NCI-H2171 (cell line): ENCODE measurements around the gene AGPAT1.
"Not testable (repeated sequence)": the region's sequence is repeated elsewhere in the genome, so short reads cannot be mapped to it uniquely, and the experiment has no call there.

Experiments used
- DNase-seq: peaks from one replicate; lab custom pipeline; 2025; lab: John Stamatoyannopoulos, UW

The AGPAT1 gene

DNA sequence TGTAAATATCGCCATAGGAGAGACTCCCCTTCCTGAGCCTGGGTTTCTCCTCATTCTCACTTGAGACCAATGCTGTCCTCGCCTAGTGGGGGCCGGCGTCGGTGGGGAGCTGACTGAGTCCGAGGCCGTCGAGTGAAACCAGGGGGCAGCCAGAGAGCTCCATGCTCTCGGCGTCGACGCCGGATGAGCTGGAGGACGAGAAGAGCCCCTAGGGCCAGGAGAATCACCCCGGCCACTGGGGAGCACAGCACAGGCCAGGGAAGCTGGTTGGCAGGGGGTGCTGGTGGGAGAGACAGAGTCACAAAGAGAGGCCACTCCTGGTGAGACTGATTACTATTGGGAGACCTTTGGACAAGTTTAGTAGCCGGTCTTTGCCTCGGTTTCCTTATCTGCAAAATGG is 23.0 kb upstream of the AGPAT1 start:
- DNase-seq: no peak

DNA sequence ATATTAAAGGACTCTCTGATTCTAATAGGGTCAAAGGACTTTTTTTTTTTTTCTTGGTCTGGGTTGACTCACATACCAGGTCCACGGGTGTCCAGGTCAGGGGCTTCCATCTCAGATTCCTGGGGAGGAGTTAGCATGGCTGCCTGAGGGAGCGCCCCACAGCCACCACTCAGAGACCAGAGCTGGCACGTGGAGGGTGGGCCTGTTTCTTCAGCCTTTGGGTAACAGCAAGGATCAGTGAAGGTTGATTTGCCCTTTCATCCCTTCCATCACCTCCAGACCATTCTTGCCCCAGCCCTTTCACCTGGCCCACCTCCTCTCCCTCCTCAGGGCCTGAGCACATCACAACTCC is 22.4 kb upstream of the AGPAT1 start:
- no peak for DNase-seq

DNA sequence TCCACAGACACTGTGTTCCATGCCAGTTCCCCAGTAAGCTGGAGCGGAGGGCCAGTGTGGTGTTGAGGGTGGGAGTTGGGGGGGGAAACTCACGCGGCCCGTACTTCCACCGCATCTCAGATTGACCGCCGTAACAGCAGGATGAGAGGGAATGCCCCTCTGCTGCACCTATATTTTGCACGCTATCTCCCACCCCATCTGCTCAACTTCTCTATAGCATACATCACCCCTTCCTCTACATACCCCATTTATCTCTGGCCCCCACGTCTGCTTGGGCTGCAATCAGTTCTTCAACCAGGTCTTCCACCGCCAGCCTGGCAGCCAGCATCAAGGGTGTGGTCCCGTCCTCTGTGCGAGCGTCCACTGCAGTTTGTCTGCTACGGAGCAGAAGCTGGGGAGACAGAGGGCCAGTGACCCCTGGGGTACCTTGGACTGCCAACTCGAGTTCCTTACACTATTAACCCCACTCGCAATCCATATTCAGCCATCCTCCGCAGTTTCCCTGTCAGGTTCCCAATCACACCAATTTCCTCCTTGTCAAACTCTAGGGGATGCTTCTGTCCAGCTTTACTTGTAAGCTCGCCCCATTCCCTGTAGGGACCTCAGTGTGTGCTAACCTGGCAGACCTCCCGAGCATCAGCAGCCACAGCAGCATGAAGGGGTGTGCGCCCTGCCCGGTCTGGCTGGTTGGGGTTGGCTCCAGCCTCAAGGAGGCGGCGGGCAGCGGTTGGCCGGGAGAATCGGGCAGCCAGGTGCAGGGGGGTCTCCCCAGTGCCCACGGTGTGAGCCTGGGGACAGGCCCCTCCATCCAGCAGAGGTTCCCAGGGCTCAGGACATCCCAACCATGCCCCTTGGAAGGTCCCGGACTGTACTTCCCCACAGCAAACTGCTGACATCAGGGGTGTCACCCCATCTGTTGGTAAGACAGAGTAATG is 21.1 kb upstream of the AGPAT1 start:
- DNase-seq: no peak

DNA sequence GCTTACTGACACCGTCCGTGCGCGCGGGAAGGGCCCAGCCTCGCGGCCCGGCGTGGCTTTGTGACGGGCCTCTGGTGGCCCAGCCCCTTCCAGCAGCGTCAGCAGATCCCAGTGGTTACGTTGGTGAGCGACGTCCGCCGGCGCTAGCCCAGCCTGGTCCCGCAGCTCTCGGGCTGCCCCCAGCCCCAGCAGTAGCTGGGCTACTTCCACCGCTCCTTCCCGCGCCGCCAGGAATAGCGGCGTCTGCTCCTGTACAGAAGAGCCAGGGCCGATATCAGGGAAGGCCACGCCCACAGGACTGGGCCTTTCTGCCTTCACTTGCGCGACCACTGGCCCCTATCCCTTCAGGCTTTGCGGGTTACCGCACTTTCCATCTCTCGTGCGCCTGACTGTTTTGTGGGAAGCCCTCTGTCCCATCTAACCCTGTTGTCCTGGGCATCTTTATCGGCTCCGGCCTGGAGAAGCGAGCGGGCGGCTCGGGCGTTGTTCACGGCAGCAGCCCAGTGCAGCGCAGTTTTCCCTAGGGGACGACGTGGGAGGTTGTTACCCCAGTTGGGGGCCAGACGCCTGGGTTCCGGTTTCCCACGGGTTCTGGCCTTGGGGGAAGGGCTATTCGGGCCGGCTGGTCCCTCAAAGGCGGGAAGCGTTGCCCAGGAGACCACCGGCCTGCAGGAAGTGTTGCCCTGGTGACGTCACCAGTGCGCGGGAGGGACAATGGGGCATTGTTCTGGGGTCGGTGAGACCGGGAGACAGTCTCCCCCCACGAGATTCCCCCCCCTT is 20.2 kb upstream of the AGPAT1 start:
- peak; percentile 80 for DNase-seq

DNA sequence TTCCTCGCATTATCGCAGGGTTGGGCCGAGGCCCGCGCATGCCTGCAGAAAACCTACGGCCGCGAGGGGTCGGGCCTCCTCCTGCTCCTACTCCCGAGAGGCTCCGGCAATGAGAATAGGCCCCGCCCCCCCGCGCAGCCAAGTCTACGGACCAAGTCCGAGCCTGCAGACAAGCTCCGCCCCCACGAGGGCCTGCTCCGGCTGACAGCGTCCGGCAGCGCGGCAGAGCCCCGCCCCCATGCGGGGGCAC is 19.7 kb upstream of the AGPAT1 start:
- DNase-seq: peak; percentile 98

DNA sequence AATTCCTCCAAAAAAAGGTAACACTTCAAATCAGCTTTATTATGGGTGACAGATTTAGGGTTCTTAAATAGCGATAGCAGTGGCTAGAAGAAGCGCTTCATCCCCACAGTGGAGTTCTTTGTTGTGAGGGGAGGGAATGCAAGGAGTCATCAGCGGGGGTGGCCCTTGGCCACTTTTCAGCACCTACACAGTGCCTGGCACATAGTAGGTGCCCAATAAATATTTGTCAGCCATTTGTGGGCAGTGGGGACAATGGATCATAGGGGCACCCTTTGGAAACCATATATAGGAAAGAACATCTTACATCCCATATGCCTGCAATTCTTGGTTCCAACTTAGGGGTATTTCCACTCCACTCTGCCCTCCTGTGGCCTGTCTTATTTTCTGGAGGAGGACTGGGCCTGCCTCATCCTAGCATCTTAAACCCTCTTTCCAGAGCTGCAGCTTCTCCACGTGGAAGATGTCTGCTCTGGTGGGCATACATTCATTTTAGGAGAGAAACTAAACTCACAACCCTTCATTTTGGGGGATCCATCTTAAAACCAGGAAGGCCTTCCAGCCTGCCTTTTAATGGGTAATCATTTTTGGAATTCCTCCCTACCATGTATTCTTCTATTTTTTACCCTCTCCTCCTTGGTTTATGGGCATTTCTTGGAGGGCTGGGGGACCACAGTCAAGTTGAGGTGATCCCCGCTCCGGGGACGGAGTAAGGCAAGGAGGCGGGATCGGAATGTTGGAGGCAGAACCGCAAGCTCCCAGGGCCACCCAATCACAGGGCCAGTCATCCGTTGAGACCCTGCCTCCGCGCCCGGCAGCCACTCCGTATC is 19.2 kb upstream of the AGPAT1 start:
- no peak for DNase-seq

DNA sequence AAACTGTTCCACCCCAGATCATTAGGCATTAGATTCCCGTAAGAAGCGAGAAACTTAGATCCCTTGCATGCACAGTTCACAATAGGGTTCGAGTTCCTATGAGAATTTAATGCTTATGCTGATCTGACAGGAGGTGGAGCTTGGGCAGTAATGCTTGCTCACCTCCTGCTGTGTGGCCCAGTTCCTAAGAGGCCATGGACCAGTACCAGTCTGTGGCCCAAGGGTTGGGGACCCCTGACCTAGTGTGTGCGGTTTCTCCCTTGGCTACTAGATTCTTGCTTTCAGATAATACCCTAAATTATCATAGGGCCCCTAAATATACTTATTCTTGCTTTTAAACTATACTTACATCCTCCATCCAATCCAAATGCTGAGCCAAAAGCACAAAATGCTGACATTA is 18.5 kb upstream of the AGPAT1 start:
- DNase-seq: no peak

DNA sequence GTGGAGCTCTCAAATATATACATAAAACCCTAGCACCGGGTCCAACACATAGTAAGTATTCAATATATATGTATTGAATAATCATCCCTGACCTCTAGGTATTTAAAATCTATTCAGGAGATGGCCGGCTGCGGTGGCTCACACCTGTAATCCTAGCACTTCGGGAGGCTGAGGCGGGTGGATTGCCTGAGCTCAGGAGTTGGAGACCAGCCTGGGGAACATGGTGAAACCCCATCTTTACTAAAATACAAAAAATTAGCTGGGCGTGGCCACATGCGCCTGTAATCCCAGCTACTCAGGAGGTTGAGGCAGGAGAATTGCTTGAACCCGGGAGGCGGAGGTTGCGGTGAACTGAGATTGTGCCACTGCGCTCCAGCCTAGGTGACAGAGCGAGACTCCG is 17.2 kb upstream of the AGPAT1 start:
- not testable (repeated sequence) for DNase-seq

DNA sequence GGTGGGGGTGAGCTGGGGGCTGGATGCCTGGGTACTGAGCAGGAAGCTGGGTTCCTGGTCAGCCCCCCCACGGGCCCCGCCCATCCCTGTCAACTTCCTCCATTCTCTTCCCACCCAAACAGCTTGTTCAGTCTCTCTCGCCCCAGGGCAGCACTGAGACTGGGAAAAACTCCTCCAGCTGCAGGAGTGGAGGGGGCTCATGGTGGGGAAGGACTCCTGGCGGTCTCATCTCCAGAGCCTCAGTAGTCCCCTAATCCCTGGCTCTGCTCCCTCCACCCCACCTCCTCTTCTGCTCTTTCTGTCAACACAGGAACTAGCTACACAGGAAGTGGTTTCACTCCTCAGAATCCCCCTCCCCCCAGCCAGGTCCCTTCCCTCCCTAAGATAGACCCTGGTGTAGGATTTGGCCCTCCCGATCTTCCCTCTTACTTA is 16.7 kb upstream of the AGPAT1 start, which contains the start of gene GPSM3:
GPSM3 (minus strand) TSS at position 36 of the 432 bp plus-strand sequence. CDS start 130 bp downstream, outside the sequence.
- no peak for DNase-seq

DNA sequence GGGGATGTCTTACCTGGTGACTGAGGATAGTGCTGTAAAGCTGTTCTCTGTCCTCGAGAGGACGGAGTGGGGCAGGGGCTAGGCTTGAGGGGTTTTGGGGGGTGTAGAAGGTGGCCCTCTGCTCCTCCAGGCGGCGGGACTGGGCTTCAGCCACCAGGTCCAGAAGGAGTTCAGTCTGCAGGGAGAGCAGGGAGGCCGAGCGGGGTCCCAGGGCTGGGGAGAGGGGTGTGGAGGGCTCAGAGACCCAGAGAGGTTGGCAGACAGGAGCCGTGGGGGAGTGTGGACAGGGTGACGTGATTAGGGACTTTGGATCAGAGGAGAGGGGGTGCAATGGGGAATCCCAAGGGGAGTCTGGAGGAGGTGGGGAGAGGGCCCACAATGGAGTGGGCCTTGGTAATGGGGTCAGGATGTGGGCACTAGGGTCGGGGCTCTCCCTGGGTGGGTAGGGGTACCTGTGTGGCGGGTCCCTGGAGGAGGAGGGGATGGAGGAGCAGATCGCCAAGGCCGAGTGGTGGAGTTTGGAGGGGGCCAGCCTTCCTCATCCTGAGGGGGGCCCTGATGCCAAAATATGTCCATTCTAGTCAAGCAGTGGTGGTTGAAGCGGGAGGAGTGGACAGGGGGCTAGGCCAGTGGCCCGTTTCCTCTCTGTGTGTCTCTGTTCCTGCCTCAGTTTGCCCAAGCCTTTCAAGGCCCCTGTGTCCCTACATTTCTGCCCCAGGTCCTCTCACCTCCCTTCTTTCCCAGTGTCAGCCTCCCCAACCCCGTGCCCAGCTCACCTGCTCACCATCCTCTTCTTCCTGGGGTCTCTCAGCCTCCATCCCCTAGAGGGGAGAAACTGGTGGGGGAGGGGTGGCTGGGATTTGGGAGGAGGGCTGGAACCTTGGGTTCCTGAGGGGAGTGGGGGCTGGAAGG is 16.1 kb upstream of the AGPAT1 start:
- DNase-seq: no peak

DNA sequence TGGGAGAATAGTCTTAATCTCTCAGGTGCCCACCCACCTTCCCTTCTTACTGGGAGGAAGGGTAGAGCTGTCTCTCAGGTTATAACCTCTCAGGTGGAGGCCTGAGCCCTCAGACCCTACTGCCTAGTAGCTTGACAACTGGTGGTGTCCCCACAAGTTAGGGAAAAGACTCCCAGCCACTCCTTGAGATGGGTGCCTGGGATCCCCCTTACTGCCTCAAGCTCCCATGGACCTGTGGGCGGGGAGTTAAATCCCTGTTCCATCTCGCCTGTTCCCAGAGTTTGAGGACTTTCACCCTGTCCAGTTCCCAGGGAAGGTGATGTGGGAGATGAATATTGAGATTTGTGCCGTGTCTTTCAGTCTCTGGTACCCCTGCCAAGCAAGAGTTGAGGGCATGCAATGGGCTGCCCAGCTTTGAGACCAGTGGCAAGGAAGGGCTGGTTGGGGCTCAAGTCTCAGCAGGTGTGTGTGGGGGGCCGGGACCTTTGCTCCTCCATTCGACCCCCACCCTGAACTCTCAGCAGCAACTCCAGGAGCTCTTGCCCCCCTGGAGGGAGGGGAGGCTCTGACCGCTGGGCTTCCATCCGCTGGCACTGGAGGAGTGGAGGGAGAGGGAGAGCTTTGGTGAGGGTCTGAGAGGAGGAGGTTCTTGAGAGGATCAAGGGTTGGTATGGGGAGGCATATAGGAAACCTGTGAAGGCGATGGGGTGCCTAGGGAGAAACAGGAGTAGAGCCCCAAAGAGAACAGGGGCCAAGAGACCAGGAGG is 15.2 kb upstream of the AGPAT1 start:
- no peak for DNase-seq

DNA sequence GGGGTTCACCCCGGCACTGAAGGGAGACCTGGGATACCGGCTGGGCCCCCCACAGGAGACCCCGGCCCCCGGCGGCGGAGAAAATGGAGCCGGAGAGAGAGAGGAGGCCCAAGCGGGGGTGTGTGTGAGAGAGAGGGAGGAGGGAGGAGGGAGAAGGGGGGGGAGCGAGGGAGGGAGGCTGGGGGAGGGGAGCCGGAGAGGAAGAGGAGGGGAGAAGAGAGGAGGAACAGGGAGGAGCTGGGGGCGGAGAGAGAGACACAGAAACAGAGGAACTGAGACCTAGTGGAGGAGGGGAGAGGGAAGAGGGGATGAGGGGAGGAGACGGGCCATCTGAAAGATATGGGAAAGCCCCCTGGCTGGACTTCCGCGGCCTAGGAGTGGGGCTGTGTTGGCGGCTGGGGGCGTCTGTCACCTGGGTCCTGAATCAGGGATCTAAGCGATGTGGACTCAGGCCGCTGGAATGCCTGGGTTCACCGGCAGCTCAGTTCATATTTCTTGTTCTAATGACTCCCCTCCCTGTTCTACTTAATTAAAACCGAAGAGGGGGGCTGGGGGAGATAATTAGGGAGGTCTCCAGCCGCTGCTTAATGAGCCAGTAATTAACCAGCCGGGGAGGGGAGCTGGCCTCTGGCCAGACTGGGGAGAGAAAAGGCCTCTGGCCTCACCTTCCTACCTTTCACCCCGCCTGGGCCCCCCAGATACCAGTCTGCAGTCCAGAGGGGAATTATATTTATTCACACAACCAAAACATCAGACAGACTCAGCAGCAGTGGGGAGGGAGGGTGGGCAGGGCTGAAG is 14.4 kb upstream of the AGPAT1 start, which contains the start of gene PBX2:
PBX2 (minus strand) TSS at position 149 of the 798 bp plus-strand sequence. CDS start 287 bp downstream, outside the sequence.
- DNase-seq: peak; percentile 80

DNA sequence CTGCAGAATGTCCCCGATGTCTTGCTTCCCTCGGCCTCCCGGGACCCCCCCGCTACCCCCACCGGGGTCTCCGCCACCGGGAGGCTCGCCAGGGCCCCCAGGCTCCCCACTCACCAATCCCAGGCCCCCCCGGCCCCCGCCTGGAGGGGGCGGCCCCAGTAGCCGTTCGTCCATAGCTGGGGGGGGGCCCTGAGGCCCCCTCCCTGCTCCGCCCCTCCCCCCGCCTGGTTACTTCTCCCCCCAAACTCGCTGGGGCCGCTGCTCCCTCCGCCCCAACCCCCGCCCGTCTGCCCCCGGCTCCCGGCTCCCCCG is 13.8 kb upstream of the AGPAT1 start:
- no peak for DNase-seq

DNA sequence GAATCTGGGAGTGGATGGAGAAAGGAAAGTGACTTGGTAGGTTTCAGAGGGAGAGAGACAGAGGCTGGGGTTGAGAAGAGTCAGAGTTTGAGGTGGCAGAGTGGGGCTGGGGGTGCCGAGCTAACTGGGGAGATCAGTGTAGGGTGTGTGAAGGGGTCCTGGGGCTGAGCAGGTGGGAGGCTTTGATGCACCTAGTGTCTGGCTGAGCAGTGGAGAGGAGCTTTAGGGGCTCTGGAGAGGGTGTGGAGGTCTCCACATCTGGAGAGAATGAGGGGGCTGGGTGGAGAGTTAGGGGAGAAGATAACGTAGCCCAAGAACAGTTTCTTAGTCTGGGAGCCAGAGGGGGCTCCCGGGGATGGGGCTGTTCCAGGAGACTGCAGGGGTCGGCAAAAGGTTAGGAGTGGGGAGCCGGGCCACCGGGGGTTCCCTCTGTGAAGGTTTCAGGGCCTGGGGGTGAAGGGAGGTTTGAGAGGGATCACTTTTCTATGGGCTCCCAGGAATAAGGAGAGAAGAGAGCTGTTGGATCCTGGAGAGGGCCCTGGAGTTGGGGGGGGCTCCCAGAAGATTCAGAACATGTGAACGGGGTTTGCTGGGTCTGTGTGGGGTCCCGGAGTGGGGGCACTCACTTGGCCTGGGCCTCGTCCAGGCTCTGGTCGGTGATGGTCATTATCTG is 13.3 kb upstream of the AGPAT1 start:
- DNase-seq: no peak

DNA sequence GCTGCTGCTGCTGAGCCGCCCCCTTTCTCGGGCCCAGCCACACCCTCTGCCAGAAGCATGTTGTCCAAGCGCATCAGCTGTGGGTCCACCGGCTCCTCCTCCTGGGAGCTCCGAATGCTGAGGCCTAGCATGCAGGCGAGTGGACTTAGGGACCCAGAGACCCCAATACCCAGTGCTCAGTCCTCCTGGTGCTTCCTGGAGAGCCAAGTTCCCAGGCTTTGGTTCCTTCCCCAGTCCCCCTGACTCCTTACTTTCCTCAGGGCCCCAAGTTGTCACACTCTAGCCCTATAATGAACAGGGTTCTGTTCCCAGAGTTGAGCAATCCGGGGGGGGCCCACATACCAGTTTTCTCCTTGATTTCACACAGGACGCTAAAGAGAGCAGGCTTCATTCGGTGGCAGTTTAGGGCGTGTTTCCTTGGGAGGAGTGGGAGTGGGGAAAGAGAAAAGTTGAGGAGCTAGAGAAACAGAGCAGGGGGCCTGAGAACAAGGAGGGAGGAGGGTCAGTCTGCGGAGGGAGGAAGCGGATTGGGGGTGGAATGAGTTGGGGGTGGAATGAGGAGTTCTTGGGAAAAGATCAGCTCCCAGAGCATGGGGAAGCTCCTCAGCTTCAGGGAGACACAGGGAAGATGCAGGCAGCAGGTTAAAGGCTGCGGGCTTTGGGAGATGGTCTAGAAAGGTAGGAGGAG is 12.6 kb upstream of the AGPAT1 start:
- DNase-seq: no peak

DNA sequence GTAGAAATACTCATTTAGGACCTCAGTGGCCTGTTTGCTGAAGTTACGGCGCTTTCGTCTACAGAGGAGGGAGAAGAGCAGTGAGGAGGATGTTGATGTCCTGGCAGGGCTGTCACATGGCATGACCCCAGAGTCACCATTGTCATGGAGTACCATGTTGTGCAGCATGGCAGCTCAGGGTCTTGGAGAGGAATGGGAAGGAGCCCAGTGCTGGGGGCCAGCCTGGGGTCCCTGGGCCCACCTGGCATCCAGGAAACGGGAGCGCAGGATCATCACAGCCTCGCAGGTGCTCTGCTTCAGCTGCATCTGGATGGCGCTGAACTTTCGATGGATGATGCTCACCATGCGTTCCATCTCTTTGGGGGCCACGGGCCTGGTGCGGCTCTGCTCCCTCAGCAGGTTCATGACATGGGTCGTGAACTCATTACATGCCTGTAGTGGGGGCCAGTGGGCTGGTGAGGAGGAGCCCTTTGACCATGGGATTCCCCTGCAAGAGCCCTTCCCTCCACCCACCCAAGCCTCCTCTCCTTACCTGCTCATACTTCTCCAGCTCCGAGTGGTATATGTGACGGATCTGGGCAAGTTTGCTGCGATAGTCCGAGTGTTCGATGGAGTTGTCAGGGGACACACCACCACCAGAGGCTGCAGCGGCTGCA is 12.0 kb upstream of the AGPAT1 start:
- DNase-seq: not testable (repeated sequence)

DNA sequence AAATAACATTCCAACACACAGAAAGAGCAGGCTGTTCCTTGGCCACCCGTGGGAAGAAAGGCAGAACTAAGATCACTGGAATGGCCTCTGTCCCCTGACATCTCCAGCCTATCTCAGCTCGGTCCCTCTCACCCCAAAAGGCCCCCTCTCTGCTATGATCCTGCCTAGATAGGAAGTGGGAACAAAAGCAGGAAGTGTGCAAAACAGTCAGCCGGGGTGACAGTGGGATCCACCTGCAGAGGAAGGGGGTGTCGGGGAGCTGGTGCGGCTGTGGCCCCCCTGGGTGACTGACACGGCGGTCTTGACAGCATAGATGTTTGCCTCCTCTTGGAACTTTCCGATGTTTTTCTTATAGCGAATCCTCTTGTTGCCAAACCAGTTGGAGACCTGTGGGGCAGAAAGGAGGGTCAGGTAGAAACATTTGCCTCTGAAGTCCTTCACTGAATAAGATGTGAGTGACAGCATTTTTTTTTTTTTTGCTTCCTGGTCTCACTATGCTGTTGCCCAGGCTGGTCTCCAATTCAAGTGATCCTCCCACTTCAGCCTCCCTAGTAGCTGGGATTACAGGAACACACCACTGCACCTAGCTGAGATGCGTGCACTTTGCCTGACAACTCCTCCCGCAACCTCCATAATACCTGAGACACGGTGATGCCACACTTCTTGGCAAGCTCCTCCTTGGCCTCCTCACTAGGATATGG is 11.3 kb upstream of the AGPAT1 start:
- no peak for DNase-seq
